ENCODE results near the gene ACP5. TPM values are rescaled to one million over a fixed set of nuclear protein-coding genes. Genes with fewer than 3 reads are reported as not detected.
A peak's percentile ranks its signal among the peaks of the same experiment; 100 is the strongest.
"Not testable (repeated sequence)": the region's sequence is repeated elsewhere in the genome, so short reads cannot be mapped to it uniquely, and the experiment has no call there.

Gene ACP5
- total RNA-seq, result 35.0 TPM
- long read RNA-seq, transcript ACP5-213 (5 exons, 1,381 nt), result major isoform, 56 of 113 reads
- long read RNA-seq, transcript ACP5-202 (6 exons, 1,527 nt), result minor isoform, 16 of 113 reads
- long read RNA-seq, transcript ACP5-201 (7 exons, 1,630 nt), result minor isoform, 22 of 113 reads
- long read RNA-seq, partial matches to known transcripts, result 6 of 113 reads
- long read RNA-seq, other reads (novel, unspliced or antisense), result 12 of 113 reads

- no peak for DNase-seq (ENCODE audit: low spot score)
These were observed at the start of gene ACP5 for GRCh38 chr19:11577451-11578257. TSS of gene ACP5 (minus strand) at chr19:11577645. CDS start at chr19:11577317, 328 bp downstream.

- DNase-seq (ENCODE audit: low spot score), result no peak
These were observed 48.8 kb upstream of the ACP5 start for GRCh38 chr19:11626252-11626651.

- no peak for DNase-seq (ENCODE audit: low spot score)
These were observed 46.6 kb upstream of the ACP5 start for GRCh38 chr19:11624069-11624463.

- DNase-seq (ENCODE audit: low spot score), result not testable (repeated sequence)
These were observed 45.0 kb upstream of the ACP5 start for GRCh38 chr19:11622401-11622800.

GRCh38 chr19:11620553-11620952 lies 43.1 kb upstream of the ACP5 start:
- no peak for DNase-seq (ENCODE audit: low spot score)

GRCh38 chr19:11617180-11618062 lies 40.0 kb upstream of the ACP5 start:
- DNase-seq (ENCODE audit: low spot score), result no peak

- DNase-seq (ENCODE audit: low spot score), result no peak
These were observed 35.5 kb upstream of the ACP5 start for GRCh38 chr19:11612816-11613511.

- DNase-seq (ENCODE audit: low spot score), result no peak
These were observed 34.3 kb upstream of the ACP5 start for GRCh38 chr19:11611730-11612129.

GRCh38 chr19:11606484-11606883 lies 29.0 kb upstream of the ACP5 start:
- DNase-seq (ENCODE audit: low spot score), result no peak

- DNase-seq (ENCODE audit: low spot score), result not testable (repeated sequence)
These were observed 22.3 kb upstream of the ACP5 start for GRCh38 chr19:11599704-11600103.

- DNase-seq (ENCODE audit: low spot score), result no peak
These were observed 21.3 kb upstream of the ACP5 start for GRCh38 chr19:11598746-11599145.

- no peak for DNase-seq (ENCODE audit: low spot score)
These were observed 20.6 kb upstream of the ACP5 start for GRCh38 chr19:11598103-11598483.

GRCh38 chr19:11597202-11598102 lies 20.0 kb upstream of the ACP5 start, which contains the start of gene ZNF627:
TSS of gene ZNF627 (plus strand) at chr19:11597483. CDS start at chr19:11597628, 145 bp downstream.
- peak; percentile 99 for DNase-seq (ENCODE audit: low spot score)

GRCh38 chr19:11596156-11596555 lies 18.7 kb upstream of the ACP5 start:
- DNase-seq (ENCODE audit: low spot score), result no peak

- no peak for DNase-seq (ENCODE audit: low spot score)
These were observed 16.6 kb upstream of the ACP5 start for GRCh38 chr19:11594084-11594483.

- DNase-seq (ENCODE audit: low spot score), result no peak
These were observed 10.7 kb upstream of the ACP5 start for GRCh38 chr19:11587975-11588631.

- DNase-seq (ENCODE audit: low spot score), result no peak
These were observed 10.0 kb upstream of the ACP5 start for GRCh38 chr19:11587302-11587974.

- no peak for DNase-seq (ENCODE audit: low spot score)
These were observed 8.9 kb upstream of the ACP5 start for GRCh38 chr19:11586331-11586730.

GRCh38 chr19:11581740-11582139 lies 4.3 kb upstream of the ACP5 start:
- no peak for DNase-seq (ENCODE audit: low spot score)

Measured in mesenteric fat pad (tissue), 1 donor.